Activated naive CD4-positive, alpha-beta T cell treated with anti-CD3 and anti-CD28 coated beads, Interleukin-2, amount 50 U/mL, for 16 hours (primary cell): ENCODE results near the gene OMD.
"Not testable (repeated sequence)": the region's sequence is repeated elsewhere in the genome, so short reads cannot be mapped to it uniquely, and the experiment has no call there.

Experiments used
- DNase-seq: peaks from one replicate; pipeline ENCODE4 v3.0.0-alpha.2; 2020

The OMD gene, protein sequence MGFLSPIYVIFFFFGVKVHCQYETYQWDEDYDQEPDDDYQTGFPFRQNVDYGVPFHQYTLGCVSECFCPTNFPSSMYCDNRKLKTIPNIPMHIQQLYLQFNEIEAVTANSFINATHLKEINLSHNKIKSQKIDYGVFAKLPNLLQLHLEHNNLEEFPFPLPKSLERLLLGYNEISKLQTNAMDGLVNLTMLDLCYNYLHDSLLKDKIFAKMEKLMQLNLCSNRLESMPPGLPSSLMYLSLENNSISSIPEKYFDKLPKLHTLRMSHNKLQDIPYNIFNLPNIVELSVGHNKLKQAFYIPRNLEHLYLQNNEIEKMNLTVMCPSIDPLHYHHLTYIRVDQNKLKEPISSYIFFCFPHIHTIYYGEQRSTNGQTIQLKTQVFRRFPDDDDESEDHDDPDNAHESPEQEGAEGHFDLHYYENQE

DNA sequence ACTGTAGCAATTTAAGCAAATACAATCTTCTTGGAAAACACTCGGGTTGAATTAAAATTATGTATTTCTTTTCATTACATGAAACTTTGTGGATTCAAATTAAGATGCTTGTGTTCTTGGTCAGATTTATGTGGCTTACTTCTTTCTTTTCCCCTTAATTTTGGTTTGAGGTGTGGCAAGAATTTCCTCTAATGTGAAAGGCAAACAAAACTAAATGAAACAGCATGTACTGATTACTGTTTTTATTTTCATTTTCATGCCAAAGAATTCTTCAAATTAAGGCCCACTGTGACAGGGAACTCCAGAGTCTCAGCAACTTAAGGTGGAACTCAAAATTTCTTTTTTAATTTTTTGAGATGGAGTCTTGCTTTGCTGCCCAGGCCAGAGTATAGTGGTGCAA lies at the start of gene OMD:
TSS of gene OMD (minus strand) at position 132 of the 400 bp plus-strand sequence. CDS start 6,913 bp downstream, outside the sequence.
- DNase-seq: no peak

DNA sequence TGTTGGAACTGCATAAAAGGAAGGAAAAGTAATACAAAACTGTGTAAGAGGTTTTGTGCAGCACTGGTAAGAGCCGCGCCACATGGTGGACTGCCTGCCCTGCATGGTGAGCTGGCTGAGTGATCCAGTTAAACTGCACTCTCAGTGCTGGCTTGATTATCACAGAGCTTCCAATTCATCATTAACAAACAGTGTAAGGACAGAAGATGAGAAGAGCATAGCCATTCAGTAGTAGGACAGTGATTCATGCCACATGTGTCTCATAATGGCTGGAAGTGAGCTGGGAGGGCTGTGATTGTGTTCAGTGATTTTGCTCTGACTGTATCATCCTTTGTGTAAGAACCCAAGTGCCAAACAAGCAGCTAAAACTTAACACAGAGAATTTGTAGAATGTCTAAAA lies 43.9 kb upstream of the OMD start:
- DNase-seq: no peak

DNA sequence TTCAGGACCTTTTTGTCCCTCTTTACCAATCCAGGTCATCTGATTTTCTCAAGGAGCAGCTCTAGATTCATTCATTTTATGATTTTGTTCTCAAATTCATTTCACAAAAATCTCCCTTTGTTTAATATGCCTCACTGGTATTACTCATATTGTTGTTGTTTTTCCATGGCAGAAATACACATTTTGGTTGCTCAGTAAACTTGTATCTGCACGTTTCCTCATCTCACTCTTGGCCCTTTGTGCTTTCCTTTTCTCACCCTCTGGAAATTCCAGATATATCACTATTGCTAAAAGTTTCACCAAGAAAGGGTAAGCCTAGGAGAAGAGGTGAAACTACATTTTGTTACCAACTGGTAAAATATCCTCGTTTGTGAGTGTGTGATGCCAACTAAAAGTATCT lies 43.2 kb upstream of the OMD start:
- no peak for DNase-seq

DNA sequence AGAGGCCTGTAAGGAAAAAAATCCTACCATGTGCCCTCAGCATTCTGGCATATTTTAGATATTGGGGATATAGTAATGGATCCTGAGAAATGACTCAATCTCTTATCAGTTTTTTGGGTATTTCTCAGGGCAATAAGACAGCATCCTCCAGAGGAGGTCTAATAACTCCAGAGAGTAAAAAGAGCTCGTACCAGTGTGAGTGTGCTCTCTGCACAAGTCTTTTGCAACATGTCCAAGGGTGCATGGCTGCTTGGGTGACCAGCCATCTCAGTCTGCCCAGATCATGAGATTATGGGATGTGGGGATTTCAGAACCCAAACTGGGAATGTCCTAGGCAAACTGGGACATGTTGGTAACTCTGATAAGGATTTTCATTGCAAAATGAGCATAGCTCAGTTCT lies 42.8 kb upstream of the OMD start:
- DNase-seq: no peak

DNA sequence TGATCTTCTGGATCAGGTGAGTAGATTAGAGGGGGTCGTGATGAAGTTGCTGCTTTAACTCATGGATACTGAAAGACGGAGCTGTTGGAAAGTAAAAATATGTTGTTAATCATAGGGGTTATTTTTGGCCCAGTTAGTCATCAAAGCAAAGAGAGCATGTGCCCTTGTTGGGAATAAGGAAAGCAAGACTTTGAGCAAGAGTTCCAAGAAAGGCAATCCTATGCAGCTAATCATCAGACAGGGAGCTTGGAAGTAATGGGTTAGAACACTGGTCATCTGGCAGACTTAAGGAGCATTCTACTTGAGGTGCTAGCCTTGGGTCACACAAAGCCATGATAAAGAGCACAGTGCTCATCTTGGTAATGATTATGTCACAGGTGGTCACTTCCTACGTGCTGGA lies 39.7 kb upstream of the OMD start:
- no peak for DNase-seq

DNA sequence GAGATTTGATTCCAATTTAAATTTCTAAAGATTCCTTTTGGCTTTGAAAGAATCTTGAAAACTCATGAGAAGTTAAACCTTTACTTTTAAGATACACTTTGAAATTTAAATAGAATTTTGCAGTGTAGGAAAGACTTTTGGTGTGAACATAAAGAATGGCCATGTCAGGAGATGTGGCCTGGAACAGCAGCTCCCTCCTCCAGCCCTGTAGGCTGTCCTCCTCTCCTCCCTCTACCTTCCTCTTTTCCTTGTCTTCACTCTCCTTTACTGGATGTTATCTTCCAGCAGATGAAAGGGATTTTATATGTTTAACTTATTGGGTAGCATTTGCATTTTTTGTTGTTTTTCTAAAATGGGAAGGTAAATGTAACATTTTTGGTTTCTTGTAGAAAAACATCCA lies 39.1 kb upstream of the OMD start:
- DNase-seq: no peak

DNA sequence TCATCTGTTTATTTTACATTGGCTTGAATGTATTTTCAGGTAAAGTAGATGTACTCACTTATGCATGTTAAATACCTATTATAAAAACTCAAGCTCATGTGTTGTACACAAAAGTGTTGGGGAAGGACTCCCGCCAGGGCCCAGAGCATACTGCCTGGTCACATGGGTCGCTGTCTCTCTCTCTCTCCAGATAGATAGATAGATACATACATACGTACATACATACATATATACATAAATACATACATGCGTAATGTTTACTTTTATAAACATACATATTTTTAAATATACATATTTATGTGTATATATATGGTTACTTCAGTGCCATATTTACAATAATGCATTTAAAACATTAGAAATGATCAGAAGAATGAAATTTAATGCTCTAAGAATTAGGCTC lies 33.3 kb upstream of the OMD start:
- no peak for DNase-seq

DNA sequence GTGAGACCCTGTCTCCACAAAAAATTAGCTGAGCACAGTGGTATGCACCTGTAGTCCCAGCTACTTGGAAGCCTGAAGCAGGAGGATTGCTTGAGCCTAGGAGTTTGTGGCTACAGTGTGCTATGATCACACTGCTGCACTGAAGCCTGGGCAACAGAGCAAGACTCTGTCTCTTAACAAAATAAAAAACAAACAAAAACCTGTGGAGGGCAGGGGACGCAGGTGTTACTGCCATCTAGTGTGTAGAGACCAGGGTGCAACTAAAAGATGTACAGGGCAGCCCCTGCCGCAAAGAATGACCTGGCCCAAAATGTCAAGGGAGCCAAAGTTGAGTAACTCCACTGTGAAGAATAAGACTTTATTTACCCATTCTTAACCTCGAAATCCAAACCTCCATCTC lies 30.9 kb upstream of the OMD start:
- DNase-seq: no peak

DNA sequence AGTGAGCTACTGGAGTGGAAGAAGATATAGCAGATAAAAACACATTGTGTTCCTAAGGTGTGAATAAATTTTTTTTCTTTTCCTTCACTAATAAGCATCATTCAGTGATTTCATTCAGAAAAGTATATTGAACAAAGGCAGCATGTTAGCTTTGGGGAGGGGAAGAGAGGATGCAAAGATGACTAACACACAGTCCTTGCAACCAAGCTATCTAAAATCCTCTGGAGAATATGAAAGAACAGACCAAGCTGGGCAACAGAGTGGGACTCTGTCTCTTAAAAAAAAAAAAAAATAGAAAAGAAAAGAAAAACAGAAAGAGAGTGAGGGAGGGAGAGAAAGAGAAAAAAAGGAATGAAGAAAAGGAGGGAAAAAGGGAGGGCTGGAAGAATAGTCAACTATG lies 22.3 kb upstream of the OMD start:
- DNase-seq: no peak

DNA sequence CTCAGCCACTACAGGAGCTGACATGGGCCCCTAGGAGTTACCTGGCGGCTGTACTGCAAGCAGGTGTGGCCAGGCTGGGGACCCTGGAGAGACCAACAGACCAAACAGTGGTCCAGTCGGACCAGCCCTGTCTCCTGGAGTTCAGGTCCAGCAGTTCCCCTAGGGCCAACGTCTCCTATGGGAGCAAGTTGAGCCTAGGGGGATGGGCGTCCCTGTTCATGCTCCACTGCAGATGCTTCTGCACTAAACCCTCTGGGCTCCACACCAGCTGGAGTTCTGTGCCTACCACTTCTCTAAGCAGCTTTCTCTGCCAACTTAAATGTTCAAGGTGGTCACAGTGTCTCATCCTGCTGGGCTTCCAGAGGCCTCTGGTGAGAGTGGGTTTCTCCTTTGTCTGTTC lies 20.6 kb upstream of the OMD start:
- DNase-seq: no peak

DNA sequence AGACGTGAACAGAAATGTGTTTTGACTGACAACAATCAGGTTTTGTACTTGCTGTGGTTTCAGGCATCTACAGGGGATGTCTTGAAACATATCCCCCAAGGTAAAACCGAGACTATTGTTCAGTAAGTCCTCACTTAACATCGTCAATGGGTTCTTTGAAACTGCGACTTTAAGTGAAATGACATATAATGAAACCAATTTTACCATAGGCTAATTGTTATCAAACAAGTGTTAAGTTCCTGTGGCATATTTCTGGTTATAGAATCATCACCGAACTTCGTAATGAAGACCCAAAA lies 16.4 kb upstream of the OMD start:
- no peak for DNase-seq

DNA sequence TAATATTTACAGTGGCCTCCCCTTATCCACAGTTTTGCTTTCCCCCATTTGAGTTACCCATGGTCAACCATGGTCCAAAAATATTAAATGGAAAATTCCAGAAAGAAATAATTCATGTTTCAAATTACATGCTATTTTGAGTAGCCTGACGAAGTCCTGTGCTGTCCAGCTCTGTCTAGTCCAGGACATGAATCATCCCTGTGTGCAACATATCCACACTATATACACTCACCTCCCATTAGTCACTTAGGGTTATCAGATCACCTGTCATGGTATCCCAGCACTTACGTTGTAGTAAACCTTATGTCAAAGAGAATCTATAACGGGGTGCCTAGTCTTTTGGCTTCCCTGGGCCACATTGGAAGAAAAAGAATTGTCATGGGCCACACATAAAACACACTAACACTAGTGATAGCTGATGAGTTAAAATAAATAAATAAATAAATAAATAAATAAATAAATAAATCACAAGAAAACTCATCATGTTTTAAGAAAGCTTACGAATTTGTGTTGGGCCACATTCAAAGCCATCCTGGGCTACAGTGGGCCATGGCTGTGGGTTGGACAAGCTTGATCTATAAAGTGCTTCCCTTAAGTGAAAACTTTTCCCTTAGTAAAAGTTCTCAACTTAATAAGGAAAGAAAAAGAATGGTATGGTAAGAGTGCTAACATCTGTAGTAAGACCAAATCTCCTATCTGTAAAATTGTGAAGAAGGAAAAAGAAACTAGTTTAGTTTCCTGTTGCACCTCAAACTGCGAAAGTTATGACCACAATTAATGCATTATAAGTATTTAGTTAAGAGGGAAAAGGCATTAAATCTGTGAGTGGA lies 15.9 kb upstream of the OMD start:
- DNase-seq: no peak

DNA sequence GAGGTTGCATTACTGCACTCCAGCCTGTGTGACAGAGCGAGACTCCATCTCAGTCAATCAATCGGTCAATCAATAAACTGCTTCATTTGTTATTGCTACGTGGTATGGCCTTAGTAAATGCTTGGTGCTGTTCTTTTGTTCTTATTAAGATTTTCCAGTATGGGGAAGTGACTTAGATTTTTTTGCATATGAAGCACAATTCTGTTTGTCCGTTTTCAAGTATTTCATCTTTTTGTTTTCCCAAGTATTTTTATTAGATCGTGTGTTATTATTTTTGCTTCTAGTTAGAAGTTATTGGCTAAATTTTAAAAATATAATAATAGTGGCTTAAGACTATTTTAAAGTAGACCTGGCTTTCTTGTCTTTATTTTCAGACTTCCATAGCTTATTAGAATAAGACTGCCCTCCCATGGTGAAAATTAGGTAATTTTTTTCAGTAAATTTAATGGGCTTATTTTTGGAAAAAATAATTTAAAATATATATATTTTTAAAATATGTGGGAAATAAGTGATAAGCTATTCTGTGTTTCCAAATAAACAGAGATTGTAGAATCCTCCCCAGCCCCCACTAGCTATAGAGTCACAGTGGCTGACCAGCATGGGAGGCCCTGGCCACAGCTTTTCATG lies 14.7 kb upstream of the OMD start:
- DNase-seq: no peak

DNA sequence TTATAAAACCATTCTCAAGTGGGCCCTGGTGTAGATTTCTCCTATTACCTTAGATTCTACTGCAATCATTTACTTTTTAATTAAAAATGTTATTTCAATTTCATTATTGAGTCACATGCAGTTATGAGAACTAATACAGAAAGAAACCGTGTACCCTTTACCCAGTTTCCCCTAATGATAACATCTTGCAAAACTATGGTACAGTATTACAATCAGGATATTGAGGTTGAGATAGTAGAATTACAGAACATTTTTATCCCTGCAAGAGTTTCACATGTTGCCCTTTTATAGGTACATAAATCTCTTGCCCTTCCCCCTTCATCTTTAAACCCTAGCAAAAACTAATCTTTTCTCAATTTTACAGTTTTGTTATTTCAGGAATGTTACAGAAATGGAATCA lies 11.0 kb upstream of the OMD start:
- no peak for DNase-seq

DNA sequence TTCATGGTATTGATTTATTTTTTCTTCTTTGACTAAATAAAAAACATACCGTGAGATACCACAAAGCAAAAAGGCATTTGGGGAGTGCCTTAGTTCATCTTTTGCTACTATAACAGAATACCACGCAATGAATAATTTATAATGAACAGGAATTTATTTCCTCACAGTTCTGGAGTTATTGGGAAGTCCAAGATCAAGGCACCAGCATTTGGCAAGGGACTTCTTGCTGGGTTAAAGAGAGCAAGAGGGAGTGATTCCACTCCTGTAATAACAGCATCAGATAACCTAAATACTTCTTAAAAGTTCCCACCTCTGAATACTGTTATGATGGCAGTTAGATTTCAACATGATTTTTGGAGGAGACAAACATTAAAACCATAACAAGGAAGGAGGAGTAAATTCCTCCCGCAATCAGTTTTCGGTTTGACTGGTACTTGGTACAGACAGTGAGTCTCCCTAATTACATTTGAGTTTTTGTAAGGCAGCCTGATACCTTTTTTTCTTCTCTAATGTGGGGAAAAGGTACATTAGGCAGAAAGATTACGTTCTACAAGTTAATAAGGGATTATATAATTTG lies 8.8 kb upstream of the OMD start:
- no peak for DNase-seq

DNA sequence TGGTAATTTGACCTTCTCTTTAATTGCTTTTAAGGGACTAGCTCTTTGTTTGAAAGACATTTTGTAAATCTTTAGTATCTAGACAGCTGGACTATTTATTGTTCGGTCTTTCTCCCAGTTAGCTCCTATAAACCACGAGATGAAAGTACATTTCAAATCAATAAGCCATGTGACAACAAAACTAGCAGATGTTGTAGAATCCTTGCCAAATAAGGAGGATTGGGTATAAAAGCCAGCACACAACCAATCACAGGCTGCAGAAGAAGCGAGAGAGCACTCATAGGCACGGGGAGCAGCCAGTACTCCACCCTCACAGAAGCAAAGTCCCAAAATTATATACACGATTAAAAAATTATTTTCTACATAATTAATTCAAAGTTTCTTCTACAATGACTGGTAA lies 8.1 kb upstream of the OMD start:
- no peak for DNase-seq

DNA sequence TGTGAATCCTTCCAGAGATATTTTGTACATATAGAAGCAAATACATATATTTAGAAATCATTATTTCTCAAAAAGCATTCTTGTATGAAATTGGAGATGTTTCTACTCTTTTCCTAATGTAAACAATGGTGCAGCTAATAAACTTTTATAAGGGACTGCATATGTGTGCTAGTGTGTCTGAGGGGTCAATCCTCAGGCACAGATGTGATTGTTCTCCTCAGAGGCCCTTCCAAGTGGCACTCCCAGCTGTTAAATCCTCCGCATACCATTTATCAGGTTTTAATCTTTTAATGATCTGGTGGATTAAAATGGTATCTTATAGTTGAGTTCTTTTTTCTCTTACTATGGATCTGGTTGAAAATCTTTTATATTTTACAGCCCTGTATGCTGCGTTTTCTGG lies 5.6 kb upstream of the OMD start:
- DNase-seq: no peak

DNA sequence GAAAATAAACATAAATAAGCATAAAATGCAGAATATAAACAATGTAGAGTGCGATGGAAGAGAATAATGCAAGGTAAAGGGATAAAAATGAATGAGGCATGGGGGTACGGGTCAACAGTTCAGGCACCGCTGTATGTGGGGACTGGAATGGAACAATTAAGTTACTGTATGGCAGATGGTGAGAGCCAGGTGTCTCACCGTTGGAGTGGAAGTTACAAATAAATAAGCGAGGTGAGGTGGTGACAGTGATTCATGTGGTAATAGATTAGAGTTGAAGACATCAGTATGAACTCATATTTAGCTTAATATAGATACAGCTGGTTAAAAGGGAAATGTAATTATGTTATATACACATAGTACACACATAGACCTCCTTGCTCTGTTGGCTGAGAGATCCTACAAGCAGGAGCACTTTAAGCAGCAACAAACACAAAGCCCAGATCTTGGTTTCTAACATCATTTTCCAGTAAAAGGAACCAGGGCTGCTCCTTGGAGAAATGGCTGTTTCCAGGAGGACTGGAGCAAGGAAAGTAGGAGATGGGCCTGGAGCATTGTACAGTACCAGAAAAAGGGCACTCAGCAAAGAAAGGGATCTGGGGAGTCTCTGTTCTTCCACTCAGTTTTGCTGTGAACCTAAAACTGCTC lies 2.4 kb upstream of the OMD start:
- DNase-seq: no peak

DNA sequence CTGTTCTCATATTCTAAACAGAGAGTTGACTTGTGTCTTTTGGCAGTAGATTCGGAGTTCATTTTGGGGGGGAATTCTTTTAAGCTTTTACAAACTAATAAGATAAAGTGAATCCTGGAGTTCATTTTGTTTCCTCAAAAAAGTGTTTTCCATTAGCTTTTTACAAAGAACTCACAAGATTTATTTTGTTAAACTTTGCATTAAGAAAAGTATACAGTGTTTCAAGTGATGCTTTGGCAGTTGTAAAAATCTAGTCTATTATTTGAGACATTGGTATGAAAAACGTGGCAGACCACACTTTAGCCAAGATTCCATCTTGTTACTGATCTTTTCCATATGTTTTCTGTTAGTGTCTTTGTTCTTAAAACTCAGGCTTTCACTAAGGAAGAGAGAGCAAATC lies 1.2 kb upstream of the OMD start:
- DNase-seq: no peak

DNA sequence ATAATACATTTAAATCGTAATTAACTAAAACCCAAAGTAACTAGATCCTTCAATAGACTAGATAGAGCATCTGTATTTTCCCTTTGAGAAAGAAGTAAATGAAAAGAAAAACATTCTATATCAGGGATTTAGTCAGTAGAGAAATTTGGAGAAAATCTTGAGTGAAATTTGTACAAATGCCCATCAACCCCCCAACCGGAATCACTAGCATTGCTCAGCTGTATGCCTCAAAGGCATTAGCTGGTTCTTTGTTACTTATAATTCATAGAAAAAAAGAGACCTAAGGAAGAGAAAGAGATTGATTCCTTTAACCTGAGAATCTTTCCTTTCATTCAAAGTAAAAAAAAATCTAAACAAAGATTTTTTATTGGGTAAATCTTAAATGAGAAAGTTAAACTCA lies 659 bp downstream of the OMD start:
- DNase-seq: no peak

DNA sequence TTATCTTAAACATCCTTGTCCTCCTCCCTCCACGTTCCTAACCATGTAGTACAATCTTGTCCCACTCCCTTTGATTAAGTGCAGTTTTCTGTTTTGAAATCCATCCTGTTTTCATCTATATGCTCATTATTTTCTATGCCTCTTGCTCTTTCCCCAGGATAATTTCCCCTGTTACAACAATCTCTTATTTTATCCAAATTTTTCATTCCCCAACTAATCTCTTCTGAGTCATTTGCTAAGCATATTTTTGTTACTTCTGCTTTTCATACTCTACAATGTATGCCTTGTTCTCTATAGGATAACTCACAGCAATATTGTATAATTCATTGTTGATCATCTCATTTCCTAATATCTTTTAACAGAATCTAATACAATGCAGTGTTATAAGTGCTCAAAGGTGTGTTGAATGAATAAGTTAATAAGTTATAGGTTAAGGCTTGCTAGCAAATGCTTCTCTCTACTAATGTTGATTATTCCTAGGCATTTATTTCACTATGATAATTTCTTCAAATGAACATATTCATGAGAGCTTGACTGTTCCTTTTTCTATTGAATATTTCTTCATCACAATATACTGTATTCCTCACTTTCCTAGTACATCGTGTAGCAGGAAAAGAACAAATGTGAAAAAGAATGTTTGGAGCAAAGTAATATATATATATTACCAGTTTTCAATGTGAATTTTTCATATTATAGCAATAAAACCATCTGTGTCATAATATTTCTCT lies 1.5 kb downstream of the OMD start:
- no peak for DNase-seq

DNA sequence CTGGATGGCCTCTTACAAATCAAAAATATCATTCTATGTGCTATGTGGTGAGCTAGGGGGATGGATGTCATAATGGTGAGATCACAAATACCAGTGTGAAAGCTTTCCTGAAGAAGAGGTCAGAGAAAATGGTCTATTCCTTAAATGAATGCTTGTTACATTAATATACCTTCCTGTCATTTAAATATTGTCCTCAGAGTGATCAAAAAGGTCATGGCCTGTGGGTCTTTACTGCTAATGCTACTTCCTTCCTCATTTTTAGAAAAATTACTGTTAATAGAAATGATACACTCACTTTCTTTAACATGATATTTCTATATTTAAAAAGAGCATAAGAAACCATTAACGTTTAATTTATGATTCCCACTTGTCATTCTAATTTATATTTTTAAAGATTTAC lies 9.7 kb downstream of the OMD start:
- DNase-seq: no peak

DNA sequence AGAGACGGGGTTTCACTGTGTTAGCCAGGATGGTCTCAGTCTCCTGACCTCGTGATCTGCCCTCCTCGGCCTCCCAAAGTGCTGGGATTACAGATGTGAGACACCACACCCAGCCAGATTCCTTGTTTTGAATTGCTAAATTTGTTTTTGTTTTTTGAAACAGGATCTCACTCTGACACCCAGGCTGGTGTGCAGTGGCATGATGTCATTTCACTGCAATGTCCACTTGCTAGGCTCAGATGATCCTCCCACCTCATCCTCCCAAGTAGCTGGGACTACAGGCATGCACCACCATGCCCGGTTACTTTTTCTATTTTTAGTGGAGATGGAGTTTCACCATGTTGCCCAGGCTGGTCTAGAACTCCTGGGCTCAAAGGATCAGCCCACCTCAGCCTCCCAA lies 13.1 kb downstream of the OMD start:
- DNase-seq: not testable (repeated sequence)
